HepG2 (cell line): ENCODE data around the gene WDR48. TPM values are rescaled to one million over a fixed set of nuclear protein-coding genes. Genes with fewer than 3 reads are reported as not detected.

Source experiments
- MAFG ChIP-seq: sonication (generic); formaldehyde crosslinking; IDR thresholded peaks from 2 replicates; pipeline ENCODE4 v1.5.1; 2020; ENCODE audit warnings: mild to moderate bottlenecking, missing genetic modification reagents
- MLLT10 ChIP-seq: sonication (generic); formaldehyde crosslinking; IDR thresholded peaks from 2 replicates; pipeline ENCODE4 v1.4.0; 2020; ENCODE audit warnings: missing genetic modification reagents
- NKX3-1 ChIP-seq: sonication (generic); formaldehyde crosslinking; IDR thresholded peaks from 2 replicates; pipeline ENCODE4 v1.5.0; 2020; ENCODE audit warnings: missing genetic modification reagents
- NR2F2 ChIP-seq: IDR thresholded peaks from 2 replicates; pipeline ENCODE4 v1.6.1; 2012; ENCODE audit warnings: low read depth, inconsistent platforms, borderline replicate concordance
- RELA ChIP-seq: sonication (generic); formaldehyde crosslinking; IDR thresholded peaks from 2 replicates; pipeline ENCODE4 v1.4.0; 2020; ENCODE audit warnings: missing genetic modification reagents
- SP5 ChIP-seq: IDR thresholded peaks from 2 replicates; pipeline ENCODE4 v1.6.1; 2016; ENCODE audit warnings: low read depth, borderline replicate concordance
- ZBTB10 ChIP-seq: sonication (generic); formaldehyde crosslinking; IDR thresholded peaks from 2 replicates; pipeline ENCODE4 v1.4.0; 2020; ENCODE audit warnings: missing genetic modification reagents, borderline replicate concordance
- ZBTB49 ChIP-seq: sonication (generic); formaldehyde crosslinking; IDR thresholded peaks from 2 replicates; pipeline ENCODE4 v1.4.0; 2020; ENCODE audit warnings: missing genetic modification reagents, borderline replicate concordance
- ZNF331 ChIP-seq: sonication (generic); formaldehyde crosslinking; IDR thresholded peaks from 2 replicates; pipeline ENCODE4 v1.4.0; 2020; ENCODE audit warnings: missing genetic modification reagents
- ZNF570 ChIP-seq: sonication (generic); formaldehyde crosslinking; IDR thresholded peaks from 2 replicates; pipeline ENCODE4 v1.4.0; 2020; ENCODE audit warnings: mild to moderate bottlenecking, missing genetic modification reagents, borderline replicate concordance
- polyA plus RNA-seq, 8 experiments: library from polyadenylated mRNA; depleted of rRNA in 3 of 8; stranded (reverse) in 7 of 8; unstranded in 1 of 8; fragments of >200 nt; fragmentation: Illumina TruSeq in 4 of 8; extraction: Trizol in 4 of 8; gene quantifications; 2 replicates each; pipeline versions ENCODE4 v1.2.1 to v1.2.3, GENCODE V29; 2011 to 2016; ENCODE audit warnings: low read depth in 4 of 8, missing spikeins in 1 of 8, mixed read lengths in 1 of 8; ENCODE audit not compliant: insufficient read depth in 1 of 8
- total RNA-seq, 5 experiments: library from RNA; depleted of rRNA; stranded (reverse); fragments of >200 nt; fragmentation: Illumina TruSeq; extraction: Trizol; gene quantifications; 2 replicates each; pipeline ENCODE4 v1.2.3, GENCODE V29; 2016; ENCODE audit warnings: low read depth in 1 of 5
- TF ChIP-seq, protein P1 (sequence below): sonication (generic); formaldehyde crosslinking; IDR thresholded peaks from 2 replicates; pipeline ENCODE4 v1.4.0; 2020; ENCODE audit warnings: missing genetic modification reagents

Gene WDR48
- total and polyA plus RNA-seq, 2 of the 13 experiments (the other 11 are each of a cell fraction or from before 2014, with no cell fraction given): 29.2 to 31.2 TPM

DNA sequence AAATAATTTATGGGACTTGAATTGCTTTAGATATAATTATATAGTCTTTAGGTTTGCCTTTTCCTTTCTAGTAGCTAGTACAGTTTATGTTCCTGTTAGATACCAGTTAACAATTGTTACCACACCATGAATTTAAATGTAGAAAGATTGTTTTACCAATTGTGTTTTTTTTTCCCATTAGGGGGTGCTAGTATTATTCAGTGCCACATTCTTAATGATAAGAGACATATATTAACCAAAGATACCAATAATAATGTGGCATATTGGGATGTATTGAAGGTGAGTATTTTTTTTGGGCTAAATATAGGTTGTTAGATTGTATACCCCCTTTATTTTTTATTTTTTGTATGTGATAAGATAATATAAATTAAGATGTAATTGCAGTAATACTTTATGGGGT is 27.7 kb downstream of the WDR48 start (continued):
- TF ChIP-seq ZBTB49 (CRISPR knock-in tag): no peak
- TF ChIP-seq RELA: no peak
- TF ChIP-seq ZBTB10: no peak
- TF ChIP-seq NR2F2: no peak
- TF ChIP-seq NKX3-1 (CRISPR knock-in tag): no peak
- TF ChIP-seq, protein P1, sequence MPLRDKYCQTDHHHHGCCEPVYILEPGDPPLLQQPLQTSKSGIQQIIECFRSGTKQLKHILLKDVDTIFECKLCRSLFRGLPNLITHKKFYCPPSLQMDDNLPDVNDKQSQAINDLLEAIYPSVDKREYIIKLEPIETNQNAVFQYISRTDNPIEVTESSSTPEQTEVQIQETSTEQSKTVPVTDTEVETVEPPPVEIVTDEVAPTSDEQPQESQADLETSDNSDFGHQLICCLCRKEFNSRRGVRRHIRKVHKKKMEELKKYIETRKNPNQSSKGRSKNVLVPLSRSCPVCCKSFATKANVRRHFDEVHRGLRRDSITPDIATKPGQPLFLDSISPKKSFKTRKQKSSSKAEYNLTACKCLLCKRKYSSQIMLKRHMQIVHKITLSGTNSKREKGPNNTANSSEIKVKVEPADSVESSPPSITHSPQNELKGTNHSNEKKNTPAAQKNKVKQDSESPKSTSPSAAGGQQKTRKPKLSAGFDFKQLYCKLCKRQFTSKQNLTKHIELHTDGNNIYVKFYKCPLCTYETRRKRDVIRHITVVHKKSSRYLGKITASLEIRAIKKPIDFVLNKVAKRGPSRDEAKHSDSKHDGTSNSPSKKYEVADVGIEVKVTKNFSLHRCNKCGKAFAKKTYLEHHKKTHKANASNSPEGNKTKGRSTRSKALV: no peak
- TF ChIP-seq SP5: no peak
- TF ChIP-seq ZNF570 (CRISPR knock-in tag): no peak
- no peak for TF ChIP-seq MAFG (CRISPR knock-in tag)
- no peak for TF ChIP-seq MLLT10 (CRISPR knock-in tag)
- TF ChIP-seq ZNF331 (CRISPR knock-in tag): no peak
